ENCODE data around the gene SLC37A3.

- TF ChIP-seq CTCF (conservative IDR thresholded peaks at IDR 0.05; ENCODE audit: low read length), result no peak
- TF ChIP-seq EZH2phosphoT487 (IDR thresholded peaks at IDR 0.05; ENCODE audit: borderline replicate concordance, low read depth, low read length), result no peak
Measured at GRCh38 chr7:140384894-140385545, 13.3 kb downstream of the SLC37A3 start.
